Activated naive CD8-positive, alpha-beta T cell treated with anti-CD3 and anti-CD28 coated beads, Interleukin-2, amount 50 U/mL, for 16 hours (primary cell): Measurements from ENCODE around the gene FN1.

Experiments
- DNase-seq: peaks from one replicate; pipeline ENCODE4 v3.0.0-alpha.2; 2020; ENCODE audit warnings: low read depth, low spot score

FN1 gene

GRCh38 chr2:215407590-215408264 lies 28.1 kb downstream of the FN1 start:
- no peak for DNase-seq

GRCh38 chr2:215407061-215407460 lies 28.8 kb downstream of the FN1 start:
- DNase-seq: no peak

- no peak for DNase-seq
Measured at GRCh38 chr2:215405722-215406581, 29.9 kb downstream of the FN1 start.

- DNase-seq: no peak
Measured at GRCh38 chr2:215404348-215405012, 31.4 kb downstream of the FN1 start.

GRCh38 chr2:215403441-215404347 lies 32.2 kb downstream of the FN1 start:
- DNase-seq: no peak

GRCh38 chr2:215401896-215402379 lies 33.9 kb downstream of the FN1 start:
- DNase-seq: no peak

GRCh38 chr2:215399067-215399716 lies 36.7 kb downstream of the FN1 start:
- no peak for DNase-seq

GRCh38 chr2:215397632-215398341 lies 38.1 kb downstream of the FN1 start:
- DNase-seq: no peak

GRCh38 chr2:215396595-215397313 lies 39.1 kb downstream of the FN1 start:
- no peak for DNase-seq

- DNase-seq: no peak
Measured at GRCh38 chr2:215395687-215396460, 40.0 kb downstream of the FN1 start.

GRCh38 chr2:215394102-215394805 lies 41.6 kb downstream of the FN1 start:
- no peak for DNase-seq

- DNase-seq: no peak
Measured at GRCh38 chr2:215392687-215393270, 43.1 kb downstream of the FN1 start.

GRCh38 chr2:215392164-215392563 lies 43.7 kb downstream of the FN1 start:
- no peak for DNase-seq

GRCh38 chr2:215391531-215391930 lies 44.3 kb downstream of the FN1 start:
- DNase-seq: no peak

- no peak for DNase-seq
Measured at GRCh38 chr2:215390550-215390913, 45.3 kb downstream of the FN1 start.

- no peak for DNase-seq
Measured at GRCh38 chr2:215388002-215388728, 47.7 kb downstream of the FN1 start.

- DNase-seq: no peak
Measured at GRCh38 chr2:215386566-215386965, 49.3 kb downstream of the FN1 start.
